ENCODE results near the gene ABCA5.

DNA sequence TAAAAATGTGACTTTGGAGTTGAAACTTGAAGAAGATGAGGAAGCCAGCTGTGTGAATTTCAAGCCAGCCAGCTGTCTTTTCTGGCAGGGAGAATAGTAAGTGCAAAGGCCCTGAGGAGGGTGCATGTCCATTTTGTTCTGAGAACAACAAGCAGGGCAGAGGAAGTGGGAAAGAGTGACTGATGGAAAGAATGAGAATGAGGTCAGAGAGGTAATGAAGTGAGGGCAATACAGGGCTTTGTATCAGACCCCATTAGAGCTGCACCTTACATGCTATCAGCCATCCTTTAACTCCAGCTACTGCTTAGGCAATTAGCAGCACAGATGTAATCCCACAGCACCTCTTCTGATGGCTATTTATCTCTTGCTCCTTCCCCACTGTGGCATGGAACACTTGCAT, 34.2 kb upstream of the ABCA5 start:
- no peak for TF ChIP-seq POLR2A (IDR thresholded peaks at IDR 0.05)
- TF ChIP-seq, protein P1, sequence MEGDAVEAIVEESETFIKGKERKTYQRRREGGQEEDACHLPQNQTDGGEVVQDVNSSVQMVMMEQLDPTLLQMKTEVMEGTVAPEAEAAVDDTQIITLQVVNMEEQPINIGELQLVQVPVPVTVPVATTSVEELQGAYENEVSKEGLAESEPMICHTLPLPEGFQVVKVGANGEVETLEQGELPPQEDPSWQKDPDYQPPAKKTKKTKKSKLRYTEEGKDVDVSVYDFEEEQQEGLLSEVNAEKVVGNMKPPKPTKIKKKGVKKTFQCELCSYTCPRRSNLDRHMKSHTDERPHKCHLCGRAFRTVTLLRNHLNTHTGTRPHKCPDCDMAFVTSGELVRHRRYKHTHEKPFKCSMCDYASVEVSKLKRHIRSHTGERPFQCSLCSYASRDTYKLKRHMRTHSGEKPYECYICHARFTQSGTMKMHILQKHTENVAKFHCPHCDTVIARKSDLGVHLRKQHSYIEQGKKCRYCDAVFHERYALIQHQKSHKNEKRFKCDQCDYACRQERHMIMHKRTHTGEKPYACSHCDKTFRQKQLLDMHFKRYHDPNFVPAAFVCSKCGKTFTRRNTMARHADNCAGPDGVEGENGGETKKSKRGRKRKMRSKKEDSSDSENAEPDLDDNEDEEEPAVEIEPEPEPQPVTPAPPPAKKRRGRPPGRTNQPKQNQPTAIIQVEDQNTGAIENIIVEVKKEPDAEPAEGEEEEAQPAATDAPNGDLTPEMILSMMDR (IDR thresholded peaks at IDR 0.05): no peak
